HEK293 (cell line): ENCODE results near the gene USP5.

Source experiments
- CTCF ChIA-PET: fragments of 350-600 bp; formaldehyde crosslinking; extraction: SDS; loops from one replicate; lab custom pipeline; 2021; ENCODE audit warnings: antibody characterized with exemption; lab: Yijun Ruan, JAX
- POLR2A ChIA-PET: fragments of 300-600 bp; formaldehyde crosslinking; extraction: SDS; loops from one replicate; lab custom pipeline; 2020; ENCODE audit warnings: antibody characterized with exemption, inconsistent platforms; lab: Yijun Ruan, JAX
- H3K27ac ChIP-seq: fragments of 200-500 bp; sonication (Bioruptor generic); 2 replicates; pipeline ENCODE4 v1.5.1; 2014; ENCODE audit warnings: low read depth, low read length, control low read depth, inconsistent platforms; ENCODE audit errors: extremely low read depth
- H3K36me3 ChIP-seq, 2 experiments: fragments of 200-500 bp in 1 of 2; sonication (Bioruptor generic) in 1 of 2; 1 replicate in 1 of 2; 2 replicates in 1 of 2; pipeline ENCODE4 v1.5.1; 2014 to 2017; ENCODE audit warnings: inconsistent platforms in 2 of 2, low read length in 2 of 2; ENCODE audit not compliant: control insufficient read depth in 2 of 2, insufficient read depth in 1 of 2
- H3K4me1 ChIP-seq: fragments of 200-500 bp; sonication (Bioruptor generic); 2 replicates; pipeline ENCODE4 v1.5.1; 2014; ENCODE audit warnings: mild to moderate bottlenecking, low read length, inconsistent platforms; ENCODE audit not compliant: control insufficient read depth, insufficient read depth
- H3K4me3 ChIP-seq: 2 replicates; pipeline ENCODE4 v1.5.1; 2011; ENCODE audit warnings: low read depth, mild to moderate bottlenecking, control low read depth, low read length, moderate library complexity
- H3K9me3 ChIP-seq: fragments of 200-500 bp; sonication (Bioruptor generic); 2 replicates; pipeline ENCODE4 v1.5.1; 2014; ENCODE audit warnings: low read depth, low read length, inconsistent platforms; ENCODE audit not compliant: control insufficient read depth, insufficient read depth
- EGR2 ChIP-seq: fragments of 450-650 bp; formaldehyde crosslinking; IDR thresholded peaks from 2 replicates; pipeline ENCODE4 v1.5.1; 2016; ENCODE audit warnings: low read depth, missing biosample characterization, missing genetic modification characterization
- FEZF1 ChIP-seq: fragments of 450-650 bp; formaldehyde crosslinking; IDR thresholded peaks from 2 replicates; pipeline ENCODE4 v1.5.1; 2016; ENCODE audit warnings: missing biosample characterization, missing genetic modification characterization
- GLI2 ChIP-seq: fragments of 450-650 bp; formaldehyde crosslinking; IDR thresholded peaks from 2 replicates; pipeline ENCODE4; 2017; ENCODE audit warnings: missing biosample characterization, missing genetic modification characterization, low read depth, borderline replicate concordance
- KLF7 ChIP-seq: fragments of 450-650 bp; formaldehyde crosslinking; IDR thresholded peaks from 2 replicates; pipeline ENCODE4 v1.5.1; 2016; ENCODE audit warnings: missing biosample characterization, missing genetic modification characterization, borderline replicate concordance
- ZNF133 ChIP-seq: fragments of 450-650 bp; formaldehyde crosslinking; IDR thresholded peaks from 2 replicates; pipeline ENCODE4 v1.5.1; 2016; ENCODE audit warnings: missing biosample characterization, missing genetic modification characterization
- ZNF140 ChIP-seq: fragments of 450-650 bp; formaldehyde crosslinking; IDR thresholded peaks from 2 replicates; pipeline ENCODE4 v1.5.1; 2016; ENCODE audit warnings: missing biosample characterization, missing genetic modification characterization
- ZNF146 ChIP-seq: fragments of 450-650 bp; formaldehyde crosslinking; IDR thresholded peaks from 2 replicates; pipeline ENCODE4 v1.5.1; 2016; ENCODE audit warnings: missing biosample characterization, missing genetic modification characterization
- ZNF157 ChIP-seq: fragments of 450-650 bp; formaldehyde crosslinking; IDR thresholded peaks from 2 replicates; pipeline ENCODE4 v1.5.1; 2016; ENCODE audit warnings: missing biosample characterization, missing genetic modification characterization
- ZNF202 ChIP-seq: fragments of 450-650 bp; formaldehyde crosslinking; IDR thresholded peaks from 2 replicates; pipeline ENCODE4 v1.5.1; 2016; ENCODE audit warnings: missing biosample characterization, missing genetic modification characterization, borderline replicate concordance
- ZNF221 ChIP-seq: fragments of 450-650 bp; formaldehyde crosslinking; IDR thresholded peaks from 2 replicates; pipeline ENCODE4 v1.5.1; 2017; ENCODE audit warnings: missing biosample characterization, missing genetic modification characterization, borderline replicate concordance
- ZNF26 ChIP-seq: fragments of 450-650 bp; formaldehyde crosslinking; IDR thresholded peaks from 2 replicates; pipeline ENCODE4 v1.5.1; 2016; ENCODE audit warnings: missing biosample characterization, missing genetic modification characterization
- ZNF37A ChIP-seq: fragments of 450-650 bp; IDR thresholded peaks from 2 replicates; pipeline ENCODE4 v1.5.1; 2018; ENCODE audit warnings: missing biosample characterization, missing genetic modification characterization
- ZNF394 ChIP-seq: fragments of 450-650 bp; formaldehyde crosslinking; IDR thresholded peaks from 2 replicates; pipeline ENCODE4 v1.5.1; 2016; ENCODE audit warnings: missing biosample characterization, missing genetic modification characterization, mild to moderate bottlenecking, moderate library complexity, borderline replicate concordance
- ZNF571 ChIP-seq: fragments of 450-650 bp; formaldehyde crosslinking; IDR thresholded peaks from 2 replicates; pipeline ENCODE4 v1.5.0; 2017; ENCODE audit warnings: missing biosample characterization, missing genetic modification characterization
- ZNF600 ChIP-seq: fragments of 450-650 bp; formaldehyde crosslinking; IDR thresholded peaks from 2 replicates; pipeline ENCODE4 v1.5.1; 2016; ENCODE audit warnings: missing biosample characterization, missing genetic modification characterization
- TF ChIP-seq, protein P1 (sequence below): fragments of 450-650 bp; formaldehyde crosslinking; IDR thresholded peaks from 2 replicates; pipeline ENCODE4 v1.5.1; 2016; ENCODE audit warnings: missing biosample characterization, missing genetic modification characterization
- TF ChIP-seq, protein P2 (sequence below): IDR thresholded peaks from 2 replicates; pipeline ENCODE4 v1.6.1; 2011; ENCODE audit warnings: mild to moderate bottlenecking, low read depth, low read length, borderline replicate concordance
- TF ChIP-seq, protein P3 (sequence below): fragments of 450-650 bp; formaldehyde crosslinking; IDR thresholded peaks from 2 replicates; pipeline ENCODE4 v1.5.1; 2016; ENCODE audit warnings: missing biosample characterization, missing genetic modification characterization, borderline replicate concordance

The USP5 gene

GRCh38 chr12:6847676-6848075, 4.3 kb upstream of the USP5 start:
- peaks cover 7% of the 10 kb centered on the region for H3K4me1 ChIP-seq
- no peak for TF ChIP-seq ZNF157 (tag by site-specific recombination)
- no peak for TF ChIP-seq EGR2
- 0 out of 2 replicates have a peak, but pooled peaks have one; percentile 10 for TF ChIP-seq ZNF600 (tag by site-specific recombination)
- TF ChIP-seq, all 188 proteins: peak for 1
- CTCF ChIA-PET = interaction anchor here (1.2 to 8.1 kb wide), 4 partner anchors 8 to 95 kb away, joined by 3 to 75 read pairs (median 4); partner anchors contain the start of genes MLF2 and TPI1
- Histone ChIP-seq H3K27ac (no peak overlapping the region), H3K36me3 (peaks cover 29 to 78% of the 10 kb centered on the region in 2 experiments), H3K9me3 (no peaks in the 10 kb centered on the region), H3K4me3 (no peak overlapping the region)
- POLR2A ChIA-PET = interaction anchor here (1.0 to 2.5 kb wide), 2 partner anchors 25 to 159 kb away, joined by 4 to 8 read pairs; partner anchors contain the start of genes SPSB2 and ZNF384

GRCh38 chr12:6849427-6849826, 2.5 kb upstream of the USP5 start:
- no peaks in the 10 kb centered on the region for H3K9me3 ChIP-seq
- H3K4me3 ChIP-seq = no peak overlapping the region
- TF ChIP-seq ZNF140 (tag by site-specific recombination) = no peak
- TF ChIP-seq ZNF37A (tag by site-specific recombination) = no peak
- TF ChIP-seq ZNF221 (tag by site-specific recombination) = no peak
- no peak for TF ChIP-seq ZNF26 (tag by site-specific recombination)
- TF ChIP-seq, protein P1, sequence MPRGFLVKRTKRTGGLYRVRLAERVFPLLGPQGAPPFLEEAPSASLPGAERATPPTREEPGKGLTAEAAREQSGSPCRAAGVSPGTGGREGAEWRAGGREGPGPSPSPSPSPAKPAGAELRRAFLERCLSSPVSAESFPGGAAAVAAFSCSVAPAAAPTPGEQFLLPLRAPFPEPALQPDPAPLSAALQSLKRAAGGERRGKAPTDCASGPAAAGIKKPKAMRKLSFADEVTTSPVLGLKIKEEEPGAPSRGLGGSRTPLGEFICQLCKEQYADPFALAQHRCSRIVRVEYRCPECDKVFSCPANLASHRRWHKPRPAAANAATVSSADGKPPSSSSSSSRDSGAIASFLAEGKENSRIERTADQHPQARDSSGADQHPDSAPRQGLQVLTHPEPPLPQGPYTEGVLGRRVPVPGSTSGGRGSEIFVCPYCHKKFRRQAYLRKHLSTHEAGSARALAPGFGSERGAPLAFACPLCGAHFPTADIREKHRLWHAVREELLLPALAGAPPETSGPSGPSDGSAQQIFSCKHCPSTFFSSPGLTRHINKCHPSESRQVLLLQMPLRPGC (tag by site-specific recombination) = no peak
- no peak for TF ChIP-seq ZNF202 (tag by site-specific recombination)
- no peak for TF ChIP-seq KLF7 (tag by site-specific recombination)
- TF ChIP-seq FEZF1 = no peak
- no peak for TF ChIP-seq ZNF146 (tag by site-specific recombination)
- no peak for TF ChIP-seq GLI2 (tag by site-specific recombination)
- no peak for TF ChIP-seq ZNF133 (tag by site-specific recombination)
- TF ChIP-seq, protein P2, sequence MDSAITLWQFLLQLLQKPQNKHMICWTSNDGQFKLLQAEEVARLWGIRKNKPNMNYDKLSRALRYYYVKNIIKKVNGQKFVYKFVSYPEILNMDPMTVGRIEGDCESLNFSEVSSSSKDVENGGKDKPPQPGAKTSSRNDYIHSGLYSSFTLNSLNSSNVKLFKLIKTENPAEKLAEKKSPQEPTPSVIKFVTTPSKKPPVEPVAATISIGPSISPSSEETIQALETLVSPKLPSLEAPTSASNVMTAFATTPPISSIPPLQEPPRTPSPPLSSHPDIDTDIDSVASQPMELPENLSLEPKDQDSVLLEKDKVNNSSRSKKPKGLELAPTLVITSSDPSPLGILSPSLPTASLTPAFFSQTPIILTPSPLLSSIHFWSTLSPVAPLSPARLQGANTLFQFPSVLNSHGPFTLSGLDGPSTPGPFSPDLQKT = no peak
- TF ChIP-seq ZNF394 (tag by site-specific recombination) = no peak
- no peak overlapping the region for H3K27ac ChIP-seq
- peaks cover 11% of the 10 kb centered on the region for H3K4me1 ChIP-seq
- ChIA-PET POLR2A (interaction anchor here (1.5 to 2.5 kb wide), 2 partner anchors 9 to 23 kb away, joined by 8 read pairs; partner anchors contain the start of genes GNB3 and SPSB2), CTCF (interaction anchor here (1.7 to 8.4 kb wide), 4 partner anchors 16 to 42 kb away, joined by 5 to 75 read pairs (median 41); partner anchors contain the start of gene SPSB2)
- H3K36me3 ChIP-seq = peaks cover 23 to 68% of the 10 kb centered on the region in 2 experiments

DNA sequence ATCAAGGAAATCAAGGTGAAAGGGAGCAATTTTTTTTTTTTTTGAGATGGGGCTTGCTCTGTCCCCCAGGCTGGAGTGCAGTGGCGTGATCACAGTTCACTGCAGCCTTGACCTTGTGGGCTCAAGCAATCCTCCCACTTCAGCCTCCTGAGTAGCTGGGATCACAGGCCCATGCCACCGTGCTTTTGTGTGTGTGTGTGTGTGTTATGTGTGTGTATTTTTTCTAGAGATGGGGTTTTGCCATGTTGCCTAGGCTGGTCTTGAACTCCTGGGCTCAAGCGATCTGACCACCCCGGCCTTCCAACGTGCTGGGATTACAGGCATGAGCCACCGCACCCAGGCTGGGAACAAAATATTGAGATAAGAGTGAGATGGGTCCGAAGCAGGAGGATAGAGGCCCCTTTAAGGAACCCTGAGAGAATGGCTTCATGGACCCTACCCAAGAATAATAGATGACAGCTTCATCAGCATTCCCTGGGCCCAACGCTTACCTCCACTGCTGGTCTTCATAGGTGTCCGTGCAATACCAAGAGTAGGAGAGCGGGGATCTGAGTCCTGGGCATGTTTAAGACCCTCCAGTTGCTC, 1.9 kb upstream of the USP5 start:
- CTCF ChIA-PET = interaction anchor here (2.2 to 8.4 kb wide), 3 partner anchors 16 to 24 kb away, joined by 11 to 75 read pairs (median 71); partner anchors contain the start of gene SPSB2
- peaks cover 22 to 66% of the 10 kb centered on the region in 2 experiments for H3K36me3 ChIP-seq
- H3K27ac ChIP-seq = peak overlapping the region; percentile 58; the same call in 1 of the 2 replicates
- TF ChIP-seq ZNF571 (tag by site-specific recombination) = no peak
- TF ChIP-seq, protein P3, sequence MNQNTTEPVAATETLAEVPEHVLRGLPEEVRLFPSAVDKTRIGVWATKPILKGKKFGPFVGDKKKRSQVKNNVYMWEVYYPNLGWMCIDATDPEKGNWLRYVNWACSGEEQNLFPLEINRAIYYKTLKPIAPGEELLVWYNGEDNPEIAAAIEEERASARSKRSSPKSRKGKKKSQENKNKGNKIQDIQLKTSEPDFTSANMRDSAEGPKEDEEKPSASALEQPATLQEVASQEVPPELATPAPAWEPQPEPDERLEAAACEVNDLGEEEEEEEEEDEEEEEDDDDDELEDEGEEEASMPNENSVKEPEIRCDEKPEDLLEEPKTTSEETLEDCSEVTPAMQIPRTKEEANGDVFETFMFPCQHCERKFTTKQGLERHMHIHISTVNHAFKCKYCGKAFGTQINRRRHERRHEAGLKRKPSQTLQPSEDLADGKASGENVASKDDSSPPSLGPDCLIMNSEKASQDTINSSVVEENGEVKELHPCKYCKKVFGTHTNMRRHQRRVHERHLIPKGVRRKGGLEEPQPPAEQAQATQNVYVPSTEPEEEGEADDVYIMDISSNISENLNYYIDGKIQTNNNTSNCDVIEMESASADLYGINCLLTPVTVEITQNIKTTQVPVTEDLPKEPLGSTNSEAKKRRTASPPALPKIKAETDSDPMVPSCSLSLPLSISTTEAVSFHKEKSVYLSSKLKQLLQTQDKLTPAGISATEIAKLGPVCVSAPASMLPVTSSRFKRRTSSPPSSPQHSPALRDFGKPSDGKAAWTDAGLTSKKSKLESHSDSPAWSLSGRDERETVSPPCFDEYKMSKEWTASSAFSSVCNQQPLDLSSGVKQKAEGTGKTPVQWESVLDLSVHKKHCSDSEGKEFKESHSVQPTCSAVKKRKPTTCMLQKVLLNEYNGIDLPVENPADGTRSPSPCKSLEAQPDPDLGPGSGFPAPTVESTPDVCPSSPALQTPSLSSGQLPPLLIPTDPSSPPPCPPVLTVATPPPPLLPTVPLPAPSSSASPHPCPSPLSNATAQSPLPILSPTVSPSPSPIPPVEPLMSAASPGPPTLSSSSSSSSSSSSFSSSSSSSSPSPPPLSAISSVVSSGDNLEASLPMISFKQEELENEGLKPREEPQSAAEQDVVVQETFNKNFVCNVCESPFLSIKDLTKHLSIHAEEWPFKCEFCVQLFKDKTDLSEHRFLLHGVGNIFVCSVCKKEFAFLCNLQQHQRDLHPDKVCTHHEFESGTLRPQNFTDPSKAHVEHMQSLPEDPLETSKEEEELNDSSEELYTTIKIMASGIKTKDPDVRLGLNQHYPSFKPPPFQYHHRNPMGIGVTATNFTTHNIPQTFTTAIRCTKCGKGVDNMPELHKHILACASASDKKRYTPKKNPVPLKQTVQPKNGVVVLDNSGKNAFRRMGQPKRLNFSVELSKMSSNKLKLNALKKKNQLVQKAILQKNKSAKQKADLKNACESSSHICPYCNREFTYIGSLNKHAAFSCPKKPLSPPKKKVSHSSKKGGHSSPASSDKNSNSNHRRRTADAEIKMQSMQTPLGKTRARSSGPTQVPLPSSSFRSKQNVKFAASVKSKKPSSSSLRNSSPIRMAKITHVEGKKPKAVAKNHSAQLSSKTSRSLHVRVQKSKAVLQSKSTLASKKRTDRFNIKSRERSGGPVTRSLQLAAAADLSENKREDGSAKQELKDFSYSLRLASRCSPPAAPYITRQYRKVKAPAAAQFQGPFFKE (tag by site-specific recombination) = no peak

More for the DNA sequence above, 1.9 kb upstream of the USP5 start:
- peak overlapping the region; percentile 76 for H3K4me3 ChIP-seq
- POLR2A ChIA-PET = interaction anchor here (0.7 to 2.7 kb wide), 4 partner anchors 10 to 315 kb away, joined by 3 to 27 read pairs (median 14); partner anchors contain the start of genes GAPDH, GNB3, MLF2 and SPSB2
- peaks cover 11% of the 10 kb centered on the region for H3K4me1 ChIP-seq
- no peaks in the 10 kb centered on the region for H3K9me3 ChIP-seq
